Measurements from ENCODE around the gene SMIM3. TPM values are rescaled to one million over a fixed set of nuclear protein-coding genes. Genes with fewer than 3 reads are reported as not detected.

Gene SMIM3
- total and polyA plus RNA-seq, 2 experiments from 2014 or later, result 6.2 to 7.6 TPM

- H3K4me3 ChIP-seq, result no peak overlapping the region
- 0 out of 2 replicates have a peak, but pooled peaks cover 2% of the 10 kb centered on the region for H3K36me3 ChIP-seq (ENCODE audit: insufficient read depth)
- no peaks in the 10 kb centered on the region for H3F3A ChIP-seq (replicated peaks; ENCODE audit: low read depth)
- peaks cover 18% of the 10 kb centered on the region; the same call in 1 of the 2 replicates for H3K79me2 ChIP-seq (replicated peaks; ENCODE audit: insufficient read depth)
- Mint-ChIP-seq H3K9me3 (peaks cover 6% of the 10 kb centered on the region; the same call in 2 of the 3 replicates), H3K36me3 (ENCODE audit: low read depth) (peaks cover 7% of the 10 kb centered on the region), H3K27ac (no peak overlapping the region), H3K4me1 (peaks cover 38% of the 10 kb centered on the region), H3K4me3 (no peak overlapping the region), H3K27me3 (ENCODE audit: insufficient read depth, low read depth, poor library complexity) (peaks cover 12% of the 10 kb centered on the region)
- H3K27me3 ChIP-seq (ENCODE audit: insufficient read depth), result peaks cover 16% of the 10 kb centered on the region
- H3K4me1 ChIP-seq (ENCODE audit: insufficient read depth), result peaks cover 13% of the 10 kb centered on the region
- H4K20me1 ChIP-seq (replicated peaks; ENCODE audit: insufficient read depth), result no peaks in the 10 kb centered on the region
- DNase-seq (ENCODE audit: low spot score) (no peak), ATAC-seq (no peak)
- H3K4me2 ChIP-seq, result no peak overlapping the region
- no peak overlapping the region for H3K27ac ChIP-seq (ENCODE audit: low read depth)
- no peak overlapping the region for H2AFZ ChIP-seq
- TF ChIP-seq JUNB (IDR thresholded peaks at IDR 0.05; ENCODE audit: unreplicated experiment) (no peak), STAT1 (IDR thresholded peaks at IDR 0.05; ENCODE audit: unreplicated experiment) (no peak), ZNF462 (CRISPR knock-in tag; IDR thresholded peaks at IDR 0.05) (no peak), REST (IDR thresholded peaks at IDR 0.05; ENCODE audit: unreplicated experiment) (no peak), EZH2 (IDR thresholded peaks at IDR 0.05; ENCODE audit: low read depth, unreplicated experiment) (no peak), NANOG (IDR thresholded peaks at IDR 0.05; ENCODE audit: borderline replicate concordance) (no peak), ZNF114 (CRISPR knock-in tag; IDR thresholded peaks at IDR 0.05) (no peak), ZNF331 (CRISPR knock-in tag; IDR thresholded peaks at IDR 0.05; ENCODE audit: low read depth) (no peak), POLR2AphosphoS5 (IDR thresholded peaks at IDR 0.05; ENCODE audit: low read depth) (no peak), CREB1 (CRISPR knock-in tag; IDR thresholded peaks at IDR 0.05; ENCODE audit: low read depth) (no peak), EZH2phosphoT487 (IDR thresholded peaks at IDR 0.05; ENCODE audit: unreplicated experiment) (no peak)
- TF ChIP-seq, protein P1, sequence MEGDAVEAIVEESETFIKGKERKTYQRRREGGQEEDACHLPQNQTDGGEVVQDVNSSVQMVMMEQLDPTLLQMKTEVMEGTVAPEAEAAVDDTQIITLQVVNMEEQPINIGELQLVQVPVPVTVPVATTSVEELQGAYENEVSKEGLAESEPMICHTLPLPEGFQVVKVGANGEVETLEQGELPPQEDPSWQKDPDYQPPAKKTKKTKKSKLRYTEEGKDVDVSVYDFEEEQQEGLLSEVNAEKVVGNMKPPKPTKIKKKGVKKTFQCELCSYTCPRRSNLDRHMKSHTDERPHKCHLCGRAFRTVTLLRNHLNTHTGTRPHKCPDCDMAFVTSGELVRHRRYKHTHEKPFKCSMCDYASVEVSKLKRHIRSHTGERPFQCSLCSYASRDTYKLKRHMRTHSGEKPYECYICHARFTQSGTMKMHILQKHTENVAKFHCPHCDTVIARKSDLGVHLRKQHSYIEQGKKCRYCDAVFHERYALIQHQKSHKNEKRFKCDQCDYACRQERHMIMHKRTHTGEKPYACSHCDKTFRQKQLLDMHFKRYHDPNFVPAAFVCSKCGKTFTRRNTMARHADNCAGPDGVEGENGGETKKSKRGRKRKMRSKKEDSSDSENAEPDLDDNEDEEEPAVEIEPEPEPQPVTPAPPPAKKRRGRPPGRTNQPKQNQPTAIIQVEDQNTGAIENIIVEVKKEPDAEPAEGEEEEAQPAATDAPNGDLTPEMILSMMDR (conservative IDR thresholded peaks at IDR 0.05; ENCODE audit: low read depth in 2 of 2), result no peak
- TF ChIP-seq, protein P2, sequence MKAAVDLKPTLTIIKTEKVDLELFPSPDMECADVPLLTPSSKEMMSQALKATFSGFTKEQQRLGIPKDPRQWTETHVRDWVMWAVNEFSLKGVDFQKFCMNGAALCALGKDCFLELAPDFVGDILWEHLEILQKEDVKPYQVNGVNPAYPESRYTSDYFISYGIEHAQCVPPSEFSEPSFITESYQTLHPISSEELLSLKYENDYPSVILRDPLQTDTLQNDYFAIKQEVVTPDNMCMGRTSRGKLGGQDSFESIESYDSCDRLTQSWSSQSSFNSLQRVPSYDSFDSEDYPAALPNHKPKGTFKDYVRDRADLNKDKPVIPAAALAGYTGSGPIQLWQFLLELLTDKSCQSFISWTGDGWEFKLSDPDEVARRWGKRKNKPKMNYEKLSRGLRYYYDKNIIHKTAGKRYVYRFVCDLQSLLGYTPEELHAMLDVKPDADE (IDR thresholded peaks at IDR 0.05), result no peak
- no peaks in the 10 kb centered on the region for H3K9me2 ChIP-seq (ENCODE audit: insufficient read depth)
Observed at GRCh38 chr5:150781706-150782614, 3.4 kb downstream of the SMIM3 start.

All from GM23338 (cell line).